T follicular helper cell (primary cell): Measurements from ENCODE around the gene GCG.

Experiments used
- DNase-seq: peaks from one replicate; pipeline ENCODE4 v3.0.0-alpha.2; 2020; ENCODE audit warnings: low read depth
- total RNA-seq, 2 experiments: gene quantifications; one replicate each; lab custom pipeline; 2026; lab: John Stamatoyannopoulos, UW

The GCG gene
- 0 reads per million in 2 experiments for total RNA-seq

- DNase-seq, result no peak
Measured at GRCh38 chr2:162152147-162152546, at the start of gene GCG. Gene GCG (minus strand): TSS chr2:162152247. CDS start chr2:162149178, 3,069 bp downstream.

DNA sequence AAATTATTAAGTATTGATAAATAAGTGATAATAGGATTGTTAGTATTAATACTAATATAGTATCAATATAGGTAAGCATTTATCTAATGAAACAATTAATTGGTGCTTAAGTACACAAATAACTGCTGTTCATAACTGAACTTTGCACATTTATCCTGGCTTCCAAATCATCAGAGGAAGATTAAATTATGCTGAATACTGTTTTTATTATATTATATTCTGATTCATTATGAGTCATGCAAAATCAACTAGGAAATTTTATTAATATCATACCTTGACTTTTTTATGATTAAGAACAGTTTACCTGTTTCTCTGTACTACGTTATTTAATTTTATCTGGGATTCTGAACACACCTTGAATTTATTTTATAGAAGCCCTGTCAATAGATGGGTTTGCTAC, 48.6 kb upstream of the GCG start:
- no peak for DNase-seq

GRCh38 chr2:162199913-162200312, 47.9 kb upstream of the GCG start:
- DNase-seq, result no peak

- DNase-seq, result no peak
Measured at GRCh38 chr2:162198239-162198638, 46.2 kb upstream of the GCG start.

GRCh38 chr2:162197069-162197825, 45.2 kb upstream of the GCG start:
- no peak for DNase-seq

DNA sequence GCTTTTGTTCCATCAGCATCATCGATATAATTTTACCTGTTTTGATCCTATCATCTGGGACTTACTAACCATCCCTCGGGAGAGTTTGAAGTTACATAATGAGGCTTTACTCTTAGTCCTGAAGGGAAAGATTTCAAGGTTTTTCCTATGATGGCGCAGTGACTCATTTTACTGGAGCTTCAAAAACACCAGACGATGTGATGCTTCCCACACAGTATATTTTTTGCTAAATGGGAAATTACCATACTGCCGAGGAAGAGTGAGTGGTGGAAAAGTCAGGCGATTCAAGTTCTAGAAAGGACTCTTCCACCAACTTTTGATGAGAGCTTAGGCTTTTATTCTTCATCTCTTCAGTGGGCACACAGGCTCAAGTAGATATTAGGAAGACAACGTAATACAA, 44.6 kb upstream of the GCG start:
- DNase-seq, result no peak

GRCh38 chr2:162188451-162188850, 36.4 kb upstream of the GCG start:
- DNase-seq, result no peak

DNA sequence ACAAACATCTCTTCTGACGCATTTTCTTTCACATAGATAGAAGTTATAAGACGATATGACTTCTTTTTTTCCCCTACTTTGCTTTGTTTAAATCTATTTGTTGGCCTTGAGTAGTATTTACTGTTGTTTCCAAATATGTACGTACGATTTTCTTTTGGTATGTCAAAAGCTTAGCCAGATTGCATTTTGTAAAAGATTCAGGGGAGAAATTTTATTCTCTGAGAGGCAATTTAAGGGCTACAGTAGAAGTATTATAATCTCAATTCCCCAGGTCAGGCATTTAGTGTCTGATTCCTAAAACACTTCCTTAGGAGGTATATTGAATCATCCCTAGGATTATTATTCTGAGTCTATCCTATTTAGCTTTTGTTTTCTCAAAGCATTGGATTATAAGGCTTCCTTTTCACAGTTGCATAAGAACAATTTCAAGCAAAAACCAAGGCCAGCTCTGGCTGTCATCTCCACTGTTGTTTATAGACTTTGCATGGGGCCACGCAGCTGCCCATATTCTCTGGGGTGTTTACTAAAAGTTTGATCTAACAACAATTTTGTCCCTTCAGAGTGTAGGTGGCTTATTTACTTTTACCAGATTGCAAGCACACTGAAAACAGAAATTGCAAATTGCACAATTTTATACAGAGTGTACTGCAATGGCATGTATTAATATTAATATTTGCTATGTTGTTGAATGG, 33.6 kb upstream of the GCG start:
- no peak for DNase-seq

GRCh38 chr2:162184821-162185450, 32.9 kb upstream of the GCG start:
- DNase-seq, result no peak

- no peak for DNase-seq
Measured at GRCh38 chr2:162184359-162184758, 32.3 kb upstream of the GCG start.

GRCh38 chr2:162182395-162182794, 30.3 kb upstream of the GCG start:
- DNase-seq, result no peak

DNA sequence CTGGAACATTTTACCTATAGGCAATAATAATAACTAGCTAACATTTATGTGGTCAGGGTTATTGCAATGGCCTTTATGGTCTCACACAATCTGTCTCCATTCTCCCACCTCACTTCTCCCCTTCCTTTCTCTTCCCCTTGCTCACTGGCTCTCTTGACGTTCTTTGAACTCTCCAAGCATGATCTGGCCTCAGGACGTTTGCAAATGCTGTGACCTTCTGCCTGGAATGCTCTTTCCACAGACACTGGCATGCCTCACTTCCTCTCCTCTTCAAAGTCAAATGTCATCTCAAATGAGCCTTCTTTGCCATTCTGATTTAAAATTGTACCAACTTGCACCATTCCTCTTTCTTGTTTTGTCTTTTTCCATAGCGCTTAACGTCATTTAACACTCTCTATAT, 25.3 kb upstream of the GCG start:
- DNase-seq, result no peak

GRCh38 chr2:162175714-162176113, 23.7 kb upstream of the GCG start:
- DNase-seq, result no peak

- no peak for DNase-seq
Measured at GRCh38 chr2:162174746-162175145, 22.7 kb upstream of the GCG start.

DNA sequence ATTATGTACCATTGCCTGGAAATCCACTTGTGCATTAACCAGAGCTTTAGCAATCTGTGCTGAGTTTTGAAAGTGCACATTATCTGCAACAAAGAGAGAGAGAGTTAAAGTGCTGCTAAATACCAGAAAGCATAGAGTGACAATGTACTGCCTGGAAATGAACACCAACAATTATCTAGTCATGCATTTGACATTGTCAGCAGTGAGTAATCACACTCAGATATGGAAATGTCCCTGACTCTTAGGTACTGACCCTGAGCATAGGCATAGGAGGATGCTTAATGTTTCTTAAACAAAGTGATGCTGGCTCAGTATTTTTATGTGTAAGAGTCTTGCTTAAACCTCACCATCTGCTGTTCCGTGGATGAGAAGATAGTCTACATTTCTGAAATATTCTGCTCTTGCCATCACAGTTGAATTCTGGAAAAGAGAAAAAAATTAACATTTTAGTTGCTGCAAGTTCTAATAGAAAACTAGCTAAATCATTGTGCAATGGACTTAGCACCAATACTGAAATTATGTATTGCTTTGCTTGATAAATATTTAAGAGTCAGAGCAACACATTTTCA, 20.8 kb upstream of the GCG start:
- DNase-seq, result no peak

- DNase-seq, result no peak
Measured at GRCh38 chr2:162166745-162167144, 14.7 kb upstream of the GCG start.

DNA sequence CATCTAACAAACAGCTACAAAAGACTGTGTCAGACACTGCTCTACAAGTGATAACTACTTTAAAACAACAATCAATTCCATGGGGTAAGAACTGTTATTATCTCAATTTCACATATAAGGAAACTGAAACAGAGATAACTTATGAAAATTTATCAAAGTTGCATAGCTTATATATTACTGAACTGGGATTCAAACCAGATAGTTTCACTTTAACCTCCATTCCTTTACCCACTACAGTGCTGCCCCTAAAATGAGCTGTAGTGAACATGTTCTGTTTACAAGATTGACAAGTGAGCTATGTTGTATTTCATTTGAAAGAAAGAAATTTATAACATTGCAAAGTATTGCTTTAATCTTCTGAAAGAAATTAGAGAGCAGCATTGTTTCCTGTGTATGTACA, 14.1 kb upstream of the GCG start:
- DNase-seq, result no peak

DNA sequence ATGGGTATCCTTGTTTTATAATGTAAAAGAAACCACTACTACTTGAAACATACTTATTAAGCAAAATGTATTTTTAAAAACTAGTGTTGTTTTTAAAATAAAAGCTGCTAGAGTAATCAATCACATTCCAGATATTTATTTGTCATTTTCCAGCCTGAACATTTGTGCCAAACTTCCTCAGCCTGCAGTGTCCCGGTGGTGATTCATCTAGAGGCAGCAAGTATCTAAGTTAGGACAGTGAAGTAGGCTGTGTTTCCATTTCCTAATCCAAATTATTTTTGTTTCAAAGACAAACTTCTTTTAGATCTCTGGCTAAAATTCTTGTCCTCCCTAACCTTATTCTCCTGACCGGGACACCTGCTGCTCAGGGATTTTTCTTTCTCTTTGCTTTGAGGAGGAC, 12.8 kb upstream of the GCG start:
- no peak for DNase-seq

DNA sequence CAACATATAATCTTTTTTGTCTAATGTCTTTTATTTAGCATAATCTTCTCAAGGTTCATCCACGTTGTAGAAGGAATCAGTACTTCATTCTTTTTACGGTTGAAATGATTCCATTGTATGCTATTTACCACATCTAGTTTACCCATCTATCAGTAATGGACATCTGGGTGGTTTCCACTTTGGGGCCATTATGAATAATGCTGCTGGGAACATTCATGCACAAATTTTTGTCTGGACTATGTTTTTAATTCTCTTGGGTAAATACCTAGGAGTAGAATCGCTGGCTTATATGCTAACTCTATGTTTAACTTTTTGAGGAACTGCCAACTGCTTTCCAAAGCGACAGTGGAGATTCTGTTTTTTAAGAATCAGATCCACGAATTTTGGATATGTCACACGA, 7.4 kb upstream of the GCG start:
- DNase-seq, result no peak

GRCh38 chr2:162156149-162156548, 4.1 kb upstream of the GCG start:
- no peak for DNase-seq

- no peak for DNase-seq
Measured at GRCh38 chr2:162155093-162155492, 3.0 kb upstream of the GCG start.

- peak; percentile 38 for DNase-seq
Measured at GRCh38 chr2:162153608-162154224, 1.7 kb upstream of the GCG start.
